Progenitor cell of endocrine pancreas (in vitro differentiated cells): ENCODE data around the gene RCE1. TPM values are rescaled to one million over a fixed set of nuclear protein-coding genes. Genes with fewer than 3 reads are reported as not detected.
"Not testable (repeated sequence)": the region's sequence is repeated elsewhere in the genome, so short reads cannot be mapped to it uniquely, and the experiment has no call there.

Source experiments
- DNase-seq: peaks from one replicate; pipeline ENCODE4 v3.0.0; 2021; ENCODE audit warnings: low spot score; ENCODE audit not compliant: unreplicated experiment
- H3K27ac Mint-ChIP-seq: 2 replicates; pipeline ENCODE4 v1.8.0; 2021; ENCODE audit warnings: mild to moderate bottlenecking, moderate library complexity, mixed read lengths
- H3K27me3 Mint-ChIP-seq: 2 replicates; pipeline ENCODE4 v1.8.0; 2021; ENCODE audit warnings: mixed read lengths
- H3K36me3 Mint-ChIP-seq: 2 replicates; pipeline ENCODE4 v1.8.0; 2022; ENCODE audit warnings: mixed read lengths; ENCODE audit not compliant: insufficient read depth
- H3K4me1 Mint-ChIP-seq: 2 replicates; pipeline ENCODE4 v1.8.0; 2021; ENCODE audit warnings: low read depth, mixed read lengths
- H3K4me3 Mint-ChIP-seq: 2 replicates; pipeline ENCODE4 v1.8.0; 2021; ENCODE audit warnings: low read depth, mild to moderate bottlenecking, moderate library complexity, mixed read lengths
- H3K9me3 Mint-ChIP-seq: 2 replicates; pipeline ENCODE4 v1.8.0; 2021; ENCODE audit warnings: low read depth, mixed read lengths
- total RNA-seq: library from RNA; stranded (reverse); gene quantifications from 2 replicates; pipeline ENCODE4 v1.2.1, GENCODE V29; 2021
- TF ChIP-seq, protein P1 (sequence below): fragments of 200-600 bp; sonication (generic); IDR thresholded peaks from one replicate; pipeline ENCODE4 v1.5.0; 2021; ENCODE audit warnings: antibody characterized with exemption, mild to moderate bottlenecking; ENCODE audit not compliant: unreplicated experiment

RCE1 gene
- total RNA-seq, 1 donor from 2014 or later: 33.3 TPM

- TF ChIP-seq, protein P1, sequence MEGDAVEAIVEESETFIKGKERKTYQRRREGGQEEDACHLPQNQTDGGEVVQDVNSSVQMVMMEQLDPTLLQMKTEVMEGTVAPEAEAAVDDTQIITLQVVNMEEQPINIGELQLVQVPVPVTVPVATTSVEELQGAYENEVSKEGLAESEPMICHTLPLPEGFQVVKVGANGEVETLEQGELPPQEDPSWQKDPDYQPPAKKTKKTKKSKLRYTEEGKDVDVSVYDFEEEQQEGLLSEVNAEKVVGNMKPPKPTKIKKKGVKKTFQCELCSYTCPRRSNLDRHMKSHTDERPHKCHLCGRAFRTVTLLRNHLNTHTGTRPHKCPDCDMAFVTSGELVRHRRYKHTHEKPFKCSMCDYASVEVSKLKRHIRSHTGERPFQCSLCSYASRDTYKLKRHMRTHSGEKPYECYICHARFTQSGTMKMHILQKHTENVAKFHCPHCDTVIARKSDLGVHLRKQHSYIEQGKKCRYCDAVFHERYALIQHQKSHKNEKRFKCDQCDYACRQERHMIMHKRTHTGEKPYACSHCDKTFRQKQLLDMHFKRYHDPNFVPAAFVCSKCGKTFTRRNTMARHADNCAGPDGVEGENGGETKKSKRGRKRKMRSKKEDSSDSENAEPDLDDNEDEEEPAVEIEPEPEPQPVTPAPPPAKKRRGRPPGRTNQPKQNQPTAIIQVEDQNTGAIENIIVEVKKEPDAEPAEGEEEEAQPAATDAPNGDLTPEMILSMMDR: no peak
- no peaks in the 10 kb centered on the region for H3K9me3 Mint-ChIP-seq
- H3K27me3 Mint-ChIP-seq: no peaks in the 10 kb centered on the region
- H3K36me3 Mint-ChIP-seq: peaks cover 4% of the 10 kb centered on the region
- no peak for DNase-seq
- no peak overlapping the region for H3K4me3 Mint-ChIP-seq
- H3K4me1 Mint-ChIP-seq: no peaks in the 10 kb centered on the region
- H3K27ac Mint-ChIP-seq: peak overlapping the region; percentile 79
These were observed 19.5 kb upstream of the RCE1 start for GRCh38 chr11:66823700-66824099.

DNA sequence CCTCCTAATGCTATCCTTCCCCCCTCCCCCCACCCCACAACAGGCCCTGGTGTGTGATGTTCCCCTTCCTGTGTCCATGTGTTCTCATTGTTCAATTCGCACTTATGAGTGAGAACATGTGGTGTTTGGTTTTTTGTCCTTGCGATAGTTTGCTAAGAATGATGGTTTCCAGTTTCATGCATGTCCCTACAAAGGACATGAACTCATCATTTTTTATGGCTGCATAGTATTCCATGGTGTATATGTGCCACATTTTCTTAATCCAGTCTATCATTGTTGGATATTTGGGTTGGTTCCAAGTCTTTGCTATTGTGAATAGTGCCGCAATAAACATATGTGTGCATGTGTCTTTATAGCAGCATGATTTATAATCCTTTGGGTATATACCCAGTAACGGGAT is 18.7 kb upstream of the RCE1 start:
- DNase-seq, H3K36me3 Mint-ChIP-seq, H3K27me3 Mint-ChIP-seq, H3K4me3 Mint-ChIP-seq, H3K4me1 Mint-ChIP-seq, H3K9me3 Mint-ChIP-seq, H3K27ac Mint-ChIP-seq: not testable (repeated sequence)

DNA sequence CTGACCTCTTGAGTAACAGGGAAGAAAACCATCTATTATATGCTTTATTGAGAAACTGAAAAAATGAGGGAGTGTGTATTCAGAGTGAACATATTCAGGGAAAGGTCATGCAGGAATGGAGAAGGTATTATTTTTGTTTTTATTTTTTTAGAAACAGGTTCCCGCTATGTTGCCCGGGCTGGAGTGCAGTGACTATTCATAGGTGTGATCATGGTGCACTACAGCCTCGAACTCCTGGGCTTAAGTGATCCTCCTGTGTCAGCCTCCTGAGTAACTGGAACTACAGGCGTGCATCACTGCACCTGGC is 8.7 kb upstream of the RCE1 start:
- H3K36me3 Mint-ChIP-seq: peaks cover 2% of the 10 kb centered on the region
- no peak for DNase-seq
- H3K27ac Mint-ChIP-seq: peak overlapping the region; percentile 23
- TF ChIP-seq, protein P1: no peak
- H3K27me3 Mint-ChIP-seq: no peaks in the 10 kb centered on the region
- H3K4me3 Mint-ChIP-seq: no peak overlapping the region
- H3K4me1 Mint-ChIP-seq: peaks cover 9% of the 10 kb centered on the region
- H3K9me3 Mint-ChIP-seq: no peaks in the 10 kb centered on the region

DNA sequence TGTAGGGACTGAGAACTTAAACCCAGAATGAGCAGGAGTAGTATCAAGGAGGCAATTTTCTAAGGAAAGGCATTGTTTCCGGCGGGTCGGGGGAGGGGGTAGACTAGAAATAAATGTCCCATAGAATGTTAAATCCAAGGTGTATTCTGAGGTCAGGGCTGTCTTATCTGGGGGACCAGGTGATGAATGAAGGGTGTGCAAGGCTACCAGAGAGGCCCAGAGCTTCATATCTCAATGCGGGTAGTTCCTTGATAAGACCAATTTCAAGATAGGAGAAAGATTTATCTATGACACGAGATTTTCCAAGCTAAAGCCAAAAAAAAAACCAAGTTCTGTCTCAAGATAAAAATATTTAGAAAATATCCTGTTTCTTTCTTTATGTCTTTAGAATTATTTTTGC is 8.3 kb upstream of the RCE1 start:
- Mint-ChIP-seq H3K4me1 (peaks cover 9% of the 10 kb centered on the region), H3K9me3 (no peaks in the 10 kb centered on the region), H3K4me3 (no peak overlapping the region), H3K36me3 (peaks cover 2% of the 10 kb centered on the region), H3K27me3 (no peaks in the 10 kb centered on the region), H3K27ac (peak overlapping the region; percentile 67)
- TF ChIP-seq, protein P1: no peak
- DNase-seq: no peak

DNA sequence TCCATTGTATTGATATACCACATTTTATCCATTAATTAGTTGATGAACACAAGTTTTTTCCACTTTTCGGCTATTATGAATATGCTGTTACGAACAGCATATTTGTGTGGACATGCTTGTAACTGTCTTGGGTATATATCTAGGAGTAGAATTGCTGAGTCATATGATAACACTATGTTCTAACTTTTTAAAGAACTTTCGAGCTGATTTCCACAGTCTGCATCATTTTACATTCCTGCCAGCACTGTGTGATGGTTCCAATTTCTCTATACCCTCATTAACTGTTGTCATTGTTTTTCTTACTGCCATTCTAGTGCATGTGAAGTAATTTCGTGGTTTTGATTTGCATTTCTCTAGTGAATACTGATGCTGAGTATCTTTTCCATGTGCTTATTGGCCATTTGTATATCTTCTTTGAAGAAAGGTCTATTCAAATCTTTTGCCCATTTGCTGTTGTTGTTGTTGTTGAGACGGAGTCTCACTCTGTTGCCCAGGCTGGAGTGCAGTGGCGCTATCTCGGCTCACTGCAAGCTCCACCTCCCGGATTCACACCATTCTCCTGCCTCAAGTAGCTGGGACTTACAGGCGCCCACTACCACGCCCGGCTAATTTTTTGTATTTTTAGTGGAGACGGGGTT is 7.4 kb upstream of the RCE1 start:
- Mint-ChIP-seq H3K27ac (no peak overlapping the region), H3K9me3 (no peaks in the 10 kb centered on the region), H3K27me3 (no peaks in the 10 kb centered on the region), H3K36me3 (peaks cover 6% of the 10 kb centered on the region), H3K4me1 (peaks cover 9% of the 10 kb centered on the region), H3K4me3 (no peak overlapping the region)
- TF ChIP-seq, protein P1: no peak
- DNase-seq: no peak

DNA sequence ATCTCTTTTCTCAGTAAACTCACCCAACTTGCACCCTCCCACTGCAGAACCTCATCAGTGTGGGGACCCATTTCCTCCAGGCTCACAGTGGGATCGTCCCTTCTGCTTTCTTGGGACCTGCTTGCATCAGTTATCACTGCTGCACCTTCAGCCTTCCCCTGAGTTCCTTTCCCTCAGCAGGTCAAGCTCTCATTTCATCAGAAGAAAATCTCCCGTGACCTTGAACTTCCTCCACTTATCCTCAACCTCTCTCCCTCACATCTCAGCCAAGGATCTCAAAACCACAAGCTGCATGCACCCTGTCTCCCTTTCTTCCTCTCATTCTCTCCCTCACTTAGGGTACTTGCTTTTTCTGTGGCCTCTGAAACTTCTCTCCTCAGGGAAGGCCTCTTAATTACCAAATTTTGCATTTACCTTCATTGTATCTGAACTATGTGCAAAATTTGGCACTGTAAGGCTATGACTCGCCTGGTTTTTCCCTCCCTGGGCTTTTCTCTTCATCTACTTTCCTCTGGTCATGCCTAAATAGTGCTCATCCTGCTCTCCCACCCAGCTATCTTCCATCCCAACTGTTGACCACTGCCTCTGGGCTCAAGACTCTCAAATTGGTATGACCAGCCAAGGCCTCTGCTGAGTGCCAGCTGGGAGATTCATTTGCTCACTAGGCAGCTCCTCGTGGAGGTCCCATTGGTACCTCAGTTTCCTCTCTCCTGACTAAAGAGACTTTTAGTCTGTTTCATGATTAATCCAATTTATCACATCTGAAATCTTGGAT is 2.7 kb upstream of the RCE1 start:
- no peak for DNase-seq
- no peaks in the 10 kb centered on the region for H3K27me3 Mint-ChIP-seq
- H3K36me3 Mint-ChIP-seq: peaks cover 6% of the 10 kb centered on the region

More for the DNA sequence above, 2.7 kb upstream of the RCE1 start:
- Mint-ChIP-seq H3K4me3 (no peak overlapping the region), H3K4me1 (peaks cover 15% of the 10 kb centered on the region), H3K9me3 (no peaks in the 10 kb centered on the region), H3K27ac (peak overlapping the region; percentile 85)
- TF ChIP-seq, protein P1: no peak
